Left kidney (tissue), 2 donors: ENCODE measurements around the gene MCM7. TPM values are rescaled to one million over a fixed set of nuclear protein-coding genes. Genes with fewer than 3 reads are reported as not detected.

Experiments used
- DNase-seq: peaks from one replicate; pipeline ENCODE4 v3.0.0-alpha.2; 2013
- polyA plus RNA-seq: library from polyadenylated mRNA; unstranded; fragments of 120-200 nt; gene quantifications from one replicate; pipeline ENCODE4 v1.2.1, GENCODE V29; 2013; ENCODE audit not compliant: insufficient read length

The MCM7 gene
- polyA plus RNA-seq, 1 donor = 177 TPM

DNA sequence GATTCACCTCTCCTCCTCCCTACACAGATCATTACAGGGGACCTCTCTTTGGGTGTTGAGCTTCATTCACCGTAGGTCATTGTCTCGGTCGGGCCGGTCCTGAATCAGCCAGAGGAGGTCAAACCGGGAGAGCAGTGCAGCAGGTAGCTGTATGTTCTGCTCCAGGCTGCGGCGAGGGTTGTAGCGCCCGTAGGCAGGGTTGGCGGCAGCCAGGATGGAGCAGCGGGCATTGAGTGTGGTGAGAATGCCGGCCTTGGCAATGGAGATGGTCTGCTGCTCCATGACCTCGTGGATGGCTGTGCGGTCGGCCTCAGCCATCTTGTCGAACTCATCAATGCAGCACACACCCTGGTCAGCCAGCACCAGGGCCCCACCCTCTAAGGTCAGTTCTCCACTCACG lies 5.5 kb downstream of the MCM7 start:
- DNase-seq = no peak

DNA sequence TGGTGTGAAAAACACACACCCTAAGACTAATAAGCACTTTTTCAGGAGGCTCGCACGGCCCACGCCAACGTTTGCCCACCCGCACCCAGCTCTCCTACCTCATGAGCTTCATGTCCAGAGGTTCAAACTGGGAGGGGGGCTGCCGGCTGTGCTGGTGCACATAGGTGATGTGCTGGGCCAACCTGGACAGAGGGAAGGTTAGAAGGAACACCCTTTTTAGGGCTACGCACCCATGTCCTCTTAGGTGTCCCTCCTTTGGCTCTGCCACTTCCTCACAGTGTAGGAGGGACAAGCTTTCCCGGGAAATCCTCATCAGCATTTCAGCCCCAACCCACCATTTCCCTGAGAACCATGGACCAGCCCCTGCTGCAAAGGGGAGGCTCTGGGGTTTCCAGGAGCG lies 5.9 kb downstream of the MCM7 start:
- no peak for DNase-seq

DNA sequence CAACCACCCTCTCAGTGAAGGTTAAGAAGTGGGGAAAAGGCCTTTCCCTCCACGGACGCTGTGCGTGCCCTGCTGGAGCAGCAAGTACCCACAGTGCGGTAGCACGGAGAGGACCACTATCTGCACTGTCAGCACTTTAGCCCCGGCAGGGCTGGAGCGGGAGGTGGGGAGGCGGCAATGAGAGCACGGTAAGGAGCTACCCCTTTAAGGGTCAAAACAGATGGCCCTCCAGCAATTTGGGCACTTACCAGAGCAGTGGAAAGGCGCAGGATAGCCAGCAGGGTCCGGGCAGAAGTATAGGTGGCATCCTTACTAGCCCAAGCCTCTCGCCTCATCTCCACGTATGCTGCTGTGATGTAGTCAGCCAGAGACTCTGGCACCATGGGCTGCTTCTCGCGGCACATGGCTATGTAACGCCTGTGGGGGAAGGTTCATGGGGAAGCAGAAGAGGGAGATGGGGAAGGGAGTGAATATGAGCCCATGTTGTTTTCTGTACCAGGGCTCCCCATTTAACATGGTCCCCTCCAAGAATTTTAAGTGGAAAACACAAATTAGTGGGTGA lies 7.2 kb downstream of the MCM7 start:
- DNase-seq = no peak

GRCh38 chr7:100093498-100093897 lies 7.7 kb downstream of the MCM7 start:
- no peak for DNase-seq

GRCh38 chr7:100093054-100093453 lies 8.1 kb downstream of the MCM7 start:
- DNase-seq = no peak

- DNase-seq = no peak
Measured at GRCh38 chr7:100091411-100092181, 9.6 kb downstream of the MCM7 start.

GRCh38 chr7:100090527-100091410 lies 10.4 kb downstream of the MCM7 start:
- DNase-seq = no peak

- no peak for DNase-seq
Measured at GRCh38 chr7:100089458-100090196, 11.6 kb downstream of the MCM7 start.

GRCh38 chr7:100088621-100089457 lies 12.4 kb downstream of the MCM7 start, which contains the start of gene COPS6:
Gene COPS6 (plus strand): TSS chr7:100088969. CDS start chr7:100088991, 22 bp downstream.
- peak; percentile 76 for DNase-seq

GRCh38 chr7:100088095-100088620 lies 13.0 kb downstream of the MCM7 start:
- no peak for DNase-seq

DNA sequence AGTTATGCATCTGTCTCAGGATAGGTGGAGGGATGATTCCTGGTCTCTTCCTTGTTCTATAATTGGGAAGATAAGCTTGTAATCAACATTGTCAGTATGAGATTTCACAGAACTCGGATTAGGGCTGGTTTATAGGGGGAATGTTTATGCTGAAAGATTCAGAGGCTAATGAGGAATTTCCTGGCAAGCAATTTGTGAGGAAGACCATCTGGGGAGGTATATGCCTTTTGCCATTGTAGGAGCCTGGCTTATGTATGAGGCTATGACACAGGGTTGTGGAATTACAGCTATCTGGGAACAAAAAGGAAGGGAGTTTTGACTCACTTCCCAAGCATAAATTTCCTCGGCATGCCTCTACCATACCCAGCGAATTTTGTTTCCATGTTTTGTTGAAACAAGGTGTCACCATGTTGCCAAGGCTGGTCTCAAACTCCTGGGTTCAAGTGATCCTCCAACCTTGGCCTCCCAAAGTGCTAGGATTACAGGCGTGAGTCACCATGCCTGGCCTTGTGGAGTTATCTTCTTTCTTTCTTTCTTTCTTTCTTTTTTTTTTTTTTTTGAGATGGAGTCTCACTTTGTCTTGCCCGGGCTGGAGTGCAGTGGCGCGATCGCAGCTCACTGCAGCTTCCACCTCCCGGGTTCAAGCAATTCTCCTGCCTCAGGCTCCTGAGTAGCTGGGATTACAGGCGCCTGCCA lies 14.0 kb downstream of the MCM7 start:
- peak; percentile 33 for DNase-seq

DNA sequence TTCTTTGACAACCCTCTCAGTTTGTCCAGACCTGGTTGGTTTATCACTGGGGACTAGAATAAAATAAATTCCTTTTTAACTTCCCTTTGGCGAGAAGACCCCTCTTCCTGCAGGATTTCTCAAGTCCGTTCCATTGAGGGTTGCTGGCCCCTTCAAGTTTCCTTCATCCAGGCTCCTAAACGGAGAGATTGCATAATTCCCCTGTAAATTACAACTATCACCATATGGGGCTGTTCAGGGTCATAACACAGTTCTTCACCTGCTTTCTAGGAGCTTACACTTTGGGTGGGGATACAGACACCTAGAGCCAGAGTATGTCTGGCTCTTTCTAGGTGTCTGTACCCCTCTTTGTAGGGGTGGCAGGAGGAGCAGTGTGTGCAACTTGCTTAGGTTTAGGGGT lies 15.7 kb downstream of the MCM7 start:
- no peak for DNase-seq

- DNase-seq = no peak
Measured at GRCh38 chr7:100082978-100083377, 18.2 kb downstream of the MCM7 start.

- DNase-seq = peak; percentile 99
Measured at GRCh38 chr7:100081535-100082102, 19.6 kb downstream of the MCM7 start, which contains the start of gene ZNF3. Gene ZNF3 (minus strand): TSS chr7:100081723. CDS start chr7:100077357, 4,366 bp downstream.

DNA sequence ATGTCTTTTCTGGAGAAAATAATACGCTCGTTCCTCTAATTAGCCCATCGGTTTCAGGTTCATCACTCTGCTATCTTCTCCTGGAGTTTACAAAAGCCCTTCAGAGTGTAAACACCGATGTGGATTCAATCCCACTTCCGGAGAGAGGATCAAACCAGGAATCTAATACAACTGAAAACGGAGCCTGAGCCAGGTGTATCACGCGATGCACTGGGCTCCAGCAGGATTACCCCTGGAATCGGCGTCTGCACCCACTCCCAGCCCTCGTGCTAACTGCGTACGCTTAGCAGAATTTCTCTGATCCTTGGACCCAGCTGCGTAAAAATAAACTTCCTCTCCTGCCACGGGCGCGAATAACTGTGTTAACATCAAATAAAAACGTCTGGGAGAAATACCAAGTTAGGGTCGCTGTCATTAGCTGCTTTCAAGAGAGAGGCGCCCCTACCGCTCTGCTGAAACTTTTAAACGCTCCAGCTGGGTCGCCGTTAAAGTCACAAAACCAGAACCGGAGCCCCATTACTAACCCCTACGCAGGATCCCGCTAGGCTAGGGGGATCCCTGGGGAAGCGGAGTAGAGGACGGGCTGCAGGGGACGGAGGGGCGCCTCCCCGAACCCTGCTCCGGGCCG lies 20.2 kb downstream of the MCM7 start:
- peak; percentile 19 for DNase-seq

DNA sequence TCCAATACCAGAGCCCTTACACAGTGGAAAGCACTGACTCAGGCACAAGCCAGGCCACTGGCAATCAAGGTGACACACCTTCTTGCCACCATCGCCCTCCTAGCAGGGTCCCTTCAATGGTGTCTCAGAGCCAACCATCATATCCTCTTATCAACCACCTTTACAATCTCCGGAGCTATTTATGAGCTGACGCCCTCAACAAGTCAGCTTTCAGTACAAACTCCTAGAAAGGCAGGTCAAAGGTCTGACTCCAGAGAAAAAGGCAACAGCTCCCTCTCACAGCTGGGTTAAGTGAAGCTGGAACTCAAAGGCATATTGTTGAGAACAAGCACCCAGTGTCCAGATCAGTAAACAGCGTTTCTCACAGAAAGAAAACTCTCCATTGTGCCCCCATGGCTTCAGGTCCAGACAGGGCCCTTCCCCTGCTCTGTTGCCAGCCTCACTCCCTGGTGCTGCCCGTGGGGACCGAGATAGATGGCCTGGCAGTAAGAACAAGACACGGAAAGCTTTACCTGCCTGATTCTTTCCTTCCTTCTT lies 22.1 kb downstream of the MCM7 start:
- DNase-seq = no peak

DNA sequence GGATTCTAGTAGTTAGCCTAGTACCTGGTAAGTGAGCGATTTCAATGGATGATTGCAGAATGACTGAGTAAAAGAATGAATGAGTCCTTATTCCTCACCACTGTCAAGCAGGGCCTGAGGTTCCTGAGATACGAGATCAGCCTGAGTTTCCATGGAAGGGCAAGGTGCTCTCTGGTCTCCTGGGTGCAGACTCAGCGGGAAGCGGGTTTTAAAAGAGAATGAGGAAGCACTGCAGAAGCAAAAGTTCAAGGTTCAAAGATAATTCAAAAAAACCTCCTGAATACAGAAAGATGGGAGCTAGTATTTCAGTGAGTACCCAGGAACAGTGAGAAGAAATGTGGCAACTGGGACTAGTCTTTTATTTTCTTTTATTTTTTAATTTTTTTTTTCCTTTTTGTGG lies 24.0 kb downstream of the MCM7 start:
- no peak for DNase-seq

- no peak for DNase-seq
Measured at GRCh38 chr7:100075418-100075817, 25.8 kb downstream of the MCM7 start.

GRCh38 chr7:100074841-100075240 lies 26.4 kb downstream of the MCM7 start:
- no peak for DNase-seq
